ENCODE measurements around the gene PARP11.
"Not testable (repeated sequence)": the region's sequence is repeated elsewhere in the genome, so short reads cannot be mapped to it uniquely, and the experiment has no call there.

DNA sequence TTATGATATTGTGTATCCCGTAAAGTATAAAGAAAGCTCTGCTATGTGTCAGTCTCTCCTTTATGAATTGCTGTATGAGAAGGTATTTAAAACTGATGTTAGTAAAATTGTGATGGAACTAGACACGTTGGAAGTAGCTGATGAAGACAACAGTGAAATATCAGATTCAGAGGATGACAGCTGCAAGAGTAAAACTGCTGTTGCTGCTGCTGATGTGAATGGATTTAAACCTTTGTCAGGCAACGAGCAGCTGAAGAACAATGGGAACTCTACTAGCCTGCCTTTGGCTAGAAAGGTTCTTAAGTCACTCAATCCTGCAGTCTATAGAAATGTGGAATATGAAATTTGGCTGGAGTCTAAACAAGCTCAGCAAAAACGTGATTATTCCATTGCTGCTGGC lies 33.5 kb downstream of the PARP11 start:
- TF ChIP-seq, protein P1, sequence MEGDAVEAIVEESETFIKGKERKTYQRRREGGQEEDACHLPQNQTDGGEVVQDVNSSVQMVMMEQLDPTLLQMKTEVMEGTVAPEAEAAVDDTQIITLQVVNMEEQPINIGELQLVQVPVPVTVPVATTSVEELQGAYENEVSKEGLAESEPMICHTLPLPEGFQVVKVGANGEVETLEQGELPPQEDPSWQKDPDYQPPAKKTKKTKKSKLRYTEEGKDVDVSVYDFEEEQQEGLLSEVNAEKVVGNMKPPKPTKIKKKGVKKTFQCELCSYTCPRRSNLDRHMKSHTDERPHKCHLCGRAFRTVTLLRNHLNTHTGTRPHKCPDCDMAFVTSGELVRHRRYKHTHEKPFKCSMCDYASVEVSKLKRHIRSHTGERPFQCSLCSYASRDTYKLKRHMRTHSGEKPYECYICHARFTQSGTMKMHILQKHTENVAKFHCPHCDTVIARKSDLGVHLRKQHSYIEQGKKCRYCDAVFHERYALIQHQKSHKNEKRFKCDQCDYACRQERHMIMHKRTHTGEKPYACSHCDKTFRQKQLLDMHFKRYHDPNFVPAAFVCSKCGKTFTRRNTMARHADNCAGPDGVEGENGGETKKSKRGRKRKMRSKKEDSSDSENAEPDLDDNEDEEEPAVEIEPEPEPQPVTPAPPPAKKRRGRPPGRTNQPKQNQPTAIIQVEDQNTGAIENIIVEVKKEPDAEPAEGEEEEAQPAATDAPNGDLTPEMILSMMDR (IDR thresholded peaks at IDR 0.05; ENCODE audit: low read depth, low read length, poor library complexity, severe bottlenecking) = not testable (repeated sequence)
- TF ChIP-seq EZH2phosphoT487 (IDR thresholded peaks at IDR 0.05; ENCODE audit: borderline replicate concordance, low read length) = not testable (repeated sequence)
